ENCODE results near the gene HMGXB4. TPM values are rescaled to one million over a fixed set of nuclear protein-coding genes. Genes with fewer than 3 reads are reported as not detected.
A peak's percentile ranks its signal among the peaks of the same experiment; 100 is the strongest.

HMGXB4 gene
- total and polyA plus RNA-seq, 2 experiments from 2014 or later = 34.7 to 64.9 TPM

- peak within 1 kb of the TSS; percentile 88 for H3K27ac Mint-ChIP-seq
- H3K27me3 Mint-ChIP-seq (ENCODE audit: insufficient read depth, low read depth, poor library complexity) = peaks cover 13% of the 10 kb centered on the region
- Histone ChIP-seq H3K4me1 (ENCODE audit: insufficient read depth) (no peaks in the 10 kb centered on the region), H3K4me3 (peak within 1 kb of the TSS; percentile 87), H3K4me2 (peak within 1 kb of the TSS; percentile 97), H3F3A (replicated peaks; ENCODE audit: low read depth) (peaks cover 18% of the 10 kb centered on the region), H3K9me2 (ENCODE audit: insufficient read depth) (no peaks in the 10 kb centered on the region), H3K27me3 (ENCODE audit: insufficient read depth) (no peaks in the 10 kb centered on the region), H3K27ac (ENCODE audit: low read depth) (peak within 1 kb of the TSS; percentile 88), H3K36me3 (ENCODE audit: insufficient read depth) (peaks cover 17% of the 10 kb centered on the region), H2AFZ (peak within 1 kb of the TSS; percentile 84), H3K79me2 (replicated peaks; ENCODE audit: insufficient read depth) (no peaks in the 10 kb centered on the region; the same call in 1 of the 2 replicates), H4K20me1 (replicated peaks; ENCODE audit: insufficient read depth) (peaks cover 5% of the 10 kb centered on the region; the same call in 1 of the 2 replicates)
- H3K9me3 Mint-ChIP-seq = no peaks in the 10 kb centered on the region
- TF ChIP-seq ETS1 (IDR thresholded peaks at IDR 0.05) (no peak), EZH2 (IDR thresholded peaks at IDR 0.05; ENCODE audit: low read depth, unreplicated experiment) (no peak), CREB1 (CRISPR knock-in tag; IDR thresholded peaks at IDR 0.05; ENCODE audit: low read depth) (peak; percentile 92), ZNF114 (CRISPR knock-in tag; IDR thresholded peaks at IDR 0.05) (no peak), JUNB (IDR thresholded peaks at IDR 0.05; ENCODE audit: unreplicated experiment) (no peak), REST (IDR thresholded peaks at IDR 0.05; ENCODE audit: unreplicated experiment) (no peak), NANOG (IDR thresholded peaks at IDR 0.05; ENCODE audit: borderline replicate concordance) (no peak), CTCF (conservative IDR thresholded peaks at IDR 0.05; ENCODE audit: low read depth in 2 of 2) (no peak), EZH2phosphoT487 (IDR thresholded peaks at IDR 0.05; ENCODE audit: unreplicated experiment) (no peak)
- H3K4me1 Mint-ChIP-seq = peaks cover 3% of the 10 kb centered on the region; the same call in 1 of the 3 replicates
- DNase-seq (ENCODE audit: low spot score) (peak; percentile 99), ATAC-seq (peak; percentile 96)
- H3K4me3 Mint-ChIP-seq = peak within 1 kb of the TSS; percentile 88
- H3K36me3 Mint-ChIP-seq (ENCODE audit: low read depth) = peaks cover 4% of the 10 kb centered on the region; the same call in 1 of the 3 replicates
Observed at GRCh38 chr22:35299673-35300499, 42.6 kb downstream of the HMGXB4 start, which contains the start of gene TOM1. TOM1 (plus strand) TSS chr22:35299894; CDS start chr22:35299929, 35 bp downstream.
